HUDEP-2 (cell line): ENCODE results near the gene SPATA46.
"Not testable (repeated sequence)": the region's sequence is repeated elsewhere in the genome, so short reads cannot be mapped to it uniquely, and the experiment has no call there.

Experiments
- DNase-seq, 76 experiments: peaks; one replicate each; lab custom pipeline; 2025; ENCODE audit not compliant: unreplicated experiment in 76 of 76; lab: John Stamatoyannopoulos, UW

Gene SPATA46

DNA sequence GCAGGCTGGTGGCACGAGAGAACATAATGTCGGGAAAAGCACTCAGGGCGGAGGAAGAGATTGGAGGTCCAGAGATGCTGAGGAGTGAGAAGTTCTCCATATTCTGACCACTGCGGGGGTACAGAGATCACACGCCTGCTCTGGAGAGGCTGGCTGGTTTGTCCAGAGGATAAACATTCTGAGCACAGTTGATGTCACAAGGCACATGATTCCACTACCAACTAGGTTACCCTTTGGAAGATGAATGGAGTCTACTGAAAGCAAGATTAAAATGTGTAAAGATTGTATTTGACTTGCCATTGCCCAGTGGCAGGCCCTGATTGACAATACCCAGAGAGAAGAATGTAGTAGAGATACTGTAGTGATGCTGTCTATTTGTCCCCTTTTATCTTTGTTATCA lies at the start of gene SPATA46:
SPATA46 (minus strand) TSS at position 164 of the 400 bp plus-strand sequence; CDS start at position 100, 64 bp downstream.
- DNase-seq, result no peak

- peak in 1 of 76 experiments; percentile 3 for DNase-seq
Measured at GRCh38 chr1:162422662-162423375, 46.2 kb upstream of the SPATA46 start.

DNA sequence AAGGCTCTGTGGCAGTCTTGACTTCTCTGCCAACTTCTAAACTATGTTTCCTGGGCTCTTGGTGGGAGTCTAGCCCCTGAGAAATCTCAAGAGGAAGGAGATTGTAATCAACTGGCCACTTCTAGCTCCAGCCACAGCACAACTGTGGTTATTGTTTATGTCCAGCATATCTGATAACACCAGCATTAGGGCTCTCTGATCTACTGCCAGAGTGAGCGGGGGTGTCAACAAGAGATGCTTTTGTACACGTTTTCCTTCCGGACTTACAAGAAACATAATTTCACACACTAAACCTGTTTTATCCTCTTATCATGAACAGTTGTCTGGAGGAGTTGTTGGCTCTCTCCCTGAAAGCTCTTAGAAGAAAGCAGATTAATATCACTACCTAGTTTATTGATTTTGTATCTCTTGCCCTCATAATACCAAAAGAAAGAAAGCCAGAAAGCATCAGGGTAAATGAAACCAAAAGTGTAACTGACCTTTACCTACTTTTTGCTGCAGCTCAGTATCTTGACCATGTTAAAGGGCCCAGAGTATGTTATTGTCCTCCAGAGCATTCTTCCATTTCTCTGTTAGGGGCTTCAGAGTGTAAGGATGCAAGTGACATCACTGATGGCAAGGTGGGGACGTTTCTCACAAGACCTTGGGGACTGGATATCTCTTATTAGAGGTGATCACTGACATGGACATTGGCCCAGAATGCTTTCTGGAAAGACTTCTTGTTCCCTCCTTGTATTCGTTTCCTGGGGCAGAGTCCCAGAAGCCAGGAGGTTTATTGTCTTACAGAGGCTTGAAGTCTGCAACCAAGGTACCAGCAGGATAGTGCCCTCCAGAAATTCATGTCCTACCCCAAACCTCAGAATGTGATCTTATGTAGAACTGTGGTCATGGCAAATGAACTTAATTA lies 44.9 kb upstream of the SPATA46 start:
- no peak for DNase-seq

- no peak for DNase-seq
Measured at GRCh38 chr1:162420120-162420519, 43.5 kb upstream of the SPATA46 start.

GRCh38 chr1:162419450-162419931 lies 42.8 kb upstream of the SPATA46 start:
- not testable (repeated sequence) for DNase-seq

DNA sequence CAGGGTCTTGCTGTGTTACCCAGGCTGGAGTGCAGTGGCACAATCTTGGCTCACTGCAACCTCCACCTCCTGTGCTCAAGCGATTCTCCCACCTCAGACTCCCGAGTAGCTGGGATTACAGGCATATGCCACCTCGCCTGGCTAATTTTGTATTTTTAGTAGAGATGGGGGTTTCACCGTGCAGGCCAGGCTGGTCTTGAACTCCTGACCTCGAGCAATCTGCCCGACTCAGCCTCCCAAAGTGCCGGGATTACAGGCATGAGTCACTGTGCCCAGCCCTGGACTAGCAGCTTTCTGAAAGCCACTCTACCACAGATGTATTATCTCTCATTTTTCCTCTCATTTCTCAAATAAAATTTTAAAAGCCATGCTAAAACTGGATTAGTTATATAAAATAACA lies 41.9 kb upstream of the SPATA46 start:
- not testable (repeated sequence) for DNase-seq

- DNase-seq, result no peak
Measured at GRCh38 chr1:162417650-162418049, 41.0 kb upstream of the SPATA46 start.

DNA sequence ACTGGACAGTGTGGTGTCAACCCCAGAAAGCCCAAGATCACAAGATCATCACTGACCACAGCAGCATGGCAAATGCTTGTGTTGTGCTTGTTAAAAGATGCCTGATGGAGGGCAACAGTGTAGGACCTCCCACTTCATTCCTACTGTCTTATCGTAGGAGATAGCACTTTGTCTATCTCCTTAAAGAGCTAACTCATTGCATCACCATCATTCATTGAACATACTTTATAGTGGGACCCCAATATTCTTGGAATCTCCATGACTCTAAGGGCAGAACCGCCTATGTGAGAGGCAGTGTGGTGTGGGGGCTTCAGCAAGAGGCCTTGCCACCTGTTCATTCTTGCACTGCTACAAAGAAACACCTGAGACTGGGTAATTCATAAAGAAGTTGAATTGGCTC lies 40.3 kb upstream of the SPATA46 start:
- DNase-seq, result no peak

DNA sequence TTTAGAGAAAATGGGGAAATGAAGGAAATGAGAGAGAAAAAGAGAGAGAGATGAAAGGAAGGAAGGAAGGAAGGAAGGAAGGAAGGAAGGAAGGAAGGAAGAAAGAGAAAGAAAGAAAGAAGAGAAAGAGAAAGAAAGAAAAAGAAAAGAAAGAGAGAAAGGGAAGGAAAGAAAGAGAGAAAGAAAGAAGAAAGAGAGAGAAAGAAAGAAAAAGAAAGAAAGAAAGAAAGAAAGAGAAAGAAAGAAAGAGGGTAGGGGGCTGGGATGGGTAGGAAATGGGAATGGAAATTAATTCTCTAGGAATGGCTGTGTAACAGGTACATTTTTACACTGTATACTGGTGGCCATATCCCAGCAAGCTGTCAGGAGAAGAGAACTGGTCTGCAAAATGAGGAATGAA lies 39.6 kb upstream of the SPATA46 start:
- no peak for DNase-seq

DNA sequence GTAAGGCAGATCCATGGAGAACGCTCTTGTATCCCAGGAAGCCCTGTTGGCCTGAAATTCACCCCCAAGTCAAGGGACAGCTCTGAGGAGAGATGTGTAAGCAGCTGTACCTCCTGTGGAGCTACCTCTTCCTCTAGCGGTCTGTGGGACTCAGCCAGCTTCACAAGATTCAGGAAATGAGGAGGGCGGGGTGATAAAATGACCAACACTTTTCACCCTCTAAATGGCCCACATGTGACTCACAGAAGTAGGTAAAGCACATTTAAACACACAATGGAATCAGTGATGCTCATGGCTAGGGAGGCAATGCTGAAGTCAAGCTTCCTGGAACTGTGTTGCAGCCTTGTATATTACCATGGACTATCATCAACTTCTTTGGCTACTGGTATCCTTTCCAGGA lies 35.3 kb upstream of the SPATA46 start, which contains the start of gene SH2D1B:
SH2D1B (minus strand) TSS at position 135 of the 400 bp plus-strand sequence; CDS start at position 15, 120 bp downstream.
- no peak for DNase-seq

DNA sequence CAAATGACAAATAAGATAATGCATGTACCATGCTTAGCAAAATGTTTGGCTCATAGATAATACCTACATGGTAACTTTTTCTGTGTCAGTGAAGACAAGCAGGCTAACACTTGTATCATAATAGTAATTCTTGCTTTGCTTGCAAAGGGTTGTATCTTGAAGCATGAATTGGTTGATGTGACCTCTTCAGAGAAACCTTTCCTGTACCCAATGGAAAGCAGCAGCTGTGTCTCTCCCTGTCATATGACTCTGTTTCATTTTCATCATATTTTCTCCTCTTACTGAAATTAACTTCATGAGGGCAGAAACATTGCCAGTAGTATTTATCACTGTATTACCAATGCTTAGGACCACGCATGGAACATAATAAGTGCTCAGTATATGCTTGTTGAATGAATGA lies 30.9 kb upstream of the SPATA46 start:
- no peak for DNase-seq

GRCh38 chr1:162406811-162407210 lies 30.2 kb upstream of the SPATA46 start:
- no peak for DNase-seq

- no peak for DNase-seq
Measured at GRCh38 chr1:162405800-162406199, 29.1 kb upstream of the SPATA46 start.

DNA sequence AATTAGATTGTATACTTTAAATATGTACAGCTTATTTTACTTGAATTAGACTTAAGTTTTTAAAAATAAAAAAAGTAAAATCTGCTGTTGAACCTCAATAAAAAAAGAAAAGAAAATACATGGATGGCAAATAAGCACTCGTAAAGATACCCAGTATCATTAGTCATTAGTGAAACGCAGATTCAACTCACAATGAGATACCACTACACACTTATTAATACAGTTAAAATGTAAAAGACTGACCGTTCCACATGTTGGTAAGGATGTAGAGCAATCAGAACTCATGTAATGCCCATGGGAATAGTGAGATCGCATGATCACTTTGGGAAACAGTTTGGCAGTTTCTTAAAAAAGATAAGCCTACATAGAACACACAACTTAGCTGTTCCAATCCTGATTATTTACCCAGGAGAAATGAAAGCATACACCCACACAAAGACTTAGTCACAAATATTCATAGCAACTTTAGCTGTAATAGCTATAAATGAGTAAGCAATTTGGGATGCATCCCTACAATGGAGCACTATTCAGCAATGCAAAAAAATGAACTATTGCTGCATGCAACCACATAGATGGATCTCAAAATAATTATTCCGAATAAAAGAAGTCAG lies 28.0 kb upstream of the SPATA46 start:
- no peak for DNase-seq

DNA sequence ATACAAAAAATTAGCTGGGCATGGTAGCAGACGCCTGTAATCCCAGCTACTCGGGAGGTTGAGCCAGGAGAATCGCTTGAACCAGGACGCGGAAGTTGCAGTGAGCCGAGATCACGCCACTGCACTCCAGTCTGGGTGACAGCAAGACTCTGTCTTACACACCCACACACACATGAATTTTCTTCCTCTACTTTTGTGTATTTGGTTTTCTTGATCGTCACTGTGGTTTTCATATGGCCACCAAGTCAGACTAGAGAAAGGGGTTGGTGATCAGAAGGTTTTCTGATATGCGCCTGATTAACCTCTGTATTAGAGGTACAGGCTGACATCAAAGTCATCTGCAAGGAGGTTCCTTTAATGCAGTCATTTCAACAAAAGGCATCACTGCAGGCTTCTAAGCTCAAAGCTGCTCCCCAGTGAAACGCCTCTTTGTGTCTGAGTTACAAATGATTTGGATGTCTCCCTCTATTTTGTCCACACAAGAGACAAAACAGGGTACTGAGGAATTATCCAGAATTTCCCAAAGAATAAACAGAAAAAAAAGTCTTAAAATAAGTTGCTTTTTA lies 24.2 kb upstream of the SPATA46 start:
- DNase-seq, result no peak

DNA sequence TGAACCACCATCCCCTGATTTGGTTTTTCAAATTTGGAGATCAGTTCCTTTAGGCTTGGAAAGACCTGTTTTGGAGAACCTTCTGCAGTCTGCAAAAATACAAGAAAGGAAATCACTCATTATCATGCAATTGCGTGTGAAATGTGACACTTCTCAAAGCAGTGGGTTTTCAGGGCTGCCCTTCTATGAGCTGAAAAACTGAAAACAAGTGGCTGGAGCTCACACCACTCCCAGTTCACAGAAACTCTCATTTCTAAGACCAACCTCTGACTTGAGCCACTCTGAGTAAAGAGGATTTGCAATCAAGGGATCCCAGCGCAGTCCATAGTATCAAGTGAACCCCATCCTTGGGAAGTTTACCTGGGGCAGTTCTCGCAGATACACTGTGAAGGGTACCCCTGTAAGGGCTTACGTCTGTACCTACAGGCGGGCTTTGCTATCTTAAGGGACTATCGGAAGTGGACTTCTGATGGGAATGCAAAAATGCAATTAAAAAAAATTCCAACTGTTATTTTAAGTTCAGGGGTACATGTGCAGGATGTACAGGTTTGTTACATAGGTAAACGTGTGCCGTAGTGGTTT lies 22.4 kb upstream of the SPATA46 start:
- no peak for DNase-seq

GRCh38 chr1:162397943-162398560 lies 21.4 kb upstream of the SPATA46 start:
- DNase-seq, result no peak

DNA sequence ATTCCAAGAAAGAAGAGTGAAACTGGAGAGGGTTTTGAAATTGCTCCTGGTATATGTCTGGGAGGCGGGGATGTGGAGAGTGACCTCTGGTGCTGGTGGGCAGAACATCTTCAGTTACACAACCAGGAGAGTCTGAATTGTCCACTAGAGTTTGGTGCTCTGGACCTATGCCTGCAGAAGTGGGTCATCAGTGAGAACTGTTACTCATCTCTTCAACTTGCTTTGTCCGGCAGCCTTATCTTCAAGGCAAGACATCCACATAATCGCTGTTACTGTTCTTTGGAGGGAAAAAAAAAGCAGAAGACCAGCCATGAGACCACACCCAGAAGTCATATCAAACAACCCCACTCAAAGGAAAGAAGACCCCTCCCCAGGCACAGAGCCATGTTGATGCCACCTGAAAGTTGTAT lies 20.4 kb upstream of the SPATA46 start:
- peak in 14 of 76 experiments; percentile 4 to 46 (median 18) for DNase-seq

GRCh38 chr1:162396201-162396906 lies 19.7 kb upstream of the SPATA46 start:
- no peak for DNase-seq
